Smooth muscle cell (in vitro differentiated cells): ENCODE data around the gene ZSWIM4. TPM values are rescaled to one million over a fixed set of nuclear protein-coding genes. Genes with fewer than 3 reads are reported as not detected.

Experiments used
- DNase-seq: peaks from one replicate; lab custom pipeline; 2025; ENCODE audit not compliant: unreplicated experiment; lab: John Stamatoyannopoulos, UW
- H2AFZ ChIP-seq: fragments of 200-600 bp; sonication (generic); 2 replicates; pipeline ENCODE4 v1.6.0; 2016; ENCODE audit warnings: antibody characterized with exemption, low read depth, mild to moderate bottlenecking
- H3F3A ChIP-seq: fragments of 200-600 bp; sonication (generic); 2 replicates; pipeline ENCODE4 v1.6.0; 2017; ENCODE audit warnings: antibody characterized with exemption, low read depth
- H3K27ac ChIP-seq: fragments of 200-600 bp; sonication (generic); 2 replicates; pipeline ENCODE4 v1.5.1; 2016; ENCODE audit warnings: low read depth, mild to moderate bottlenecking
- H3K27me3 ChIP-seq: fragments of 200-600 bp; sonication (generic); 2 replicates; pipeline ENCODE4 v1.6.1; 2016; ENCODE audit warnings: low read depth, mild to moderate bottlenecking
- H3K36me3 ChIP-seq: fragments of 200-600 bp; sonication (generic); 2 replicates; pipeline ENCODE4 v1.5.1; 2016; ENCODE audit warnings: low read depth
- H3K4me1 ChIP-seq: fragments of 200-600 bp; sonication (generic); 2 replicates; pipeline ENCODE4 v1.5.1; 2016; ENCODE audit warnings: low read depth
- H3K4me2 ChIP-seq: fragments of 200-600 bp; sonication (generic); 2 replicates; pipeline ENCODE4 v1.6.0; 2016; ENCODE audit warnings: mild to moderate bottlenecking
- H3K4me3 ChIP-seq: fragments of 200-600 bp; sonication (generic); 2 replicates; pipeline ENCODE4 v1.5.1; 2016; ENCODE audit warnings: mild to moderate bottlenecking
- H3K79me2 ChIP-seq: fragments of 200-600 bp; sonication (generic); 2 replicates; pipeline ENCODE4 v1.6.0; 2016; ENCODE audit warnings: low read depth, mild to moderate bottlenecking
- H3K9ac ChIP-seq: fragments of 200-600 bp; sonication (generic); 2 replicates; pipeline ENCODE4 v1.6.0; 2016; ENCODE audit warnings: low read depth
- H3K9me3 ChIP-seq: fragments of 200-600 bp; sonication (generic); replicated peaks from 2 replicates; pipeline ENCODE4 v1.5.1; 2016; ENCODE audit warnings: low read depth
- H4K20me1 ChIP-seq: fragments of 200-600 bp; sonication (generic); 2 replicates; pipeline ENCODE4 v1.6.0; 2016; ENCODE audit warnings: low read depth
- CTCF ChIP-seq: fragments of 200-600 bp; sonication (generic); IDR thresholded peaks from 2 replicates; pipeline ENCODE4 v1.5.1; 2017; ENCODE audit warnings: borderline replicate concordance, mild to moderate bottlenecking, antibody characterized with exemption; ENCODE audit not compliant: insufficient read depth, poor library complexity, severe bottlenecking
- WGBS: methylation state at CpG from one replicate; pipeline ENCODE4 v1.1.7; 2016; ENCODE audit warnings: low lambda C conversion rate; 5-methylcytosine and 5-hydroxymethylcytosine counted together
- polyA plus RNA-seq: library from polyadenylated mRNA; unstranded; fragments of >200 nt; fragmentation: Nextera tagmentation; extraction: Ambion mirVana; gene quantifications from 2 replicates; pipeline ENCODE4 v1.2.1, GENCODE V29; 2016
- total RNA-seq: library from RNA; depleted of rRNA; stranded (reverse); fragments of >200 nt; gene quantifications from 2 replicates; pipeline ENCODE4 v1.2.3, GENCODE V29; 2014

Gene ZSWIM4
- total and polyA plus RNA-seq, 2 experiments from 2014 or later = 3.0 to 5.8 TPM

DNA sequence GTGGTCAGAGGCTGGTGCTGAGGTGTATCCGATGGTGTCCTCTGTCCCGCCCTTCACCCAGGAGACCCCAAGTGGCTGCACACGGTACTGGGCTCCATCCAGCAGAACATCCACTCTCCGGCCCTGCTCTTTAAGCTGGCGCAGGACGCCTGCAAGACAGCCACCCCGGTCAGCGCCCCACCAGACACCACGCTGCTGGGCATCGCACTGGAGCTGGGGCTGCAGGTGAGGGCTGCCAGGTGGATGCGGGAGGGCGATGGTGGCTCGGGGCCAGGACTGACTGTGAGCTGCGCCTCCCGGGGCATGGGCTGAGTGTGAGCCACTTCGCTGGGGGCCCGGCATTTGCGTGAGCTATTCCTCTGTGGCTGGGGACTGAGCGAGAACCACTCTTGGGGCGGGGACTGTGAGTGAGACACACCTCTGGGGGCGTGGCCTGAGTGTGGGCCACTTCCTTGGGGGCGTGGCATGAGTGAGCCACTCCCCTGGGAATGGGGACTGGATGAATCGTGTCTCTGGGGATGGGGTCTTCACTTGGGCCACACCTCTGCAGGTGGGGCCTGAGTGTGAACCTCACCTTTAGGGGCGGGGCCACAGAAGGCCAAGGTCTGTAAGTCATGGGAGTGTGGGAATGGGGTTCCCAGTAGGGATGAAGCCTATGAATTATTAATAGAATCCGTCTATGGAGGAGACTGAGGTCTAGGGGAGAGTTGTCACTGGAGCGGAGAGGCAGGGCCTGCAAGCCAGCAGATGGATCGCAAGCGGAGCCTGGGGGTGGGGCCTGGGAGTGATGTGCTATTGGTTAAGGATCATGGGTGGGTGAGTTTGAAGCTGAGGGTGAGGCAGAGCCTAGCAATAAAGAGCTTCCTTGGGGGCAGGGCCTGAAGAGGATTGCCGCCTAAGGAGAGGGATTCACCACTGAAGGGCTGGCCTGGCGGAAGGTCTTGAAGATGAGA, 30.5 kb downstream of the ZSWIM4 start:
- Histone ChIP-seq H3F3A (peaks cover 2% of the 10 kb centered on the region), H3K9me3 (no peaks in the 10 kb centered on the region), H3K4me2 (no peak overlapping the region), H3K27me3 (no peaks in the 10 kb centered on the region), H4K20me1 (peaks cover 67% of the 10 kb centered on the region), H3K4me3 (no peak overlapping the region), H3K27ac (no peak overlapping the region), H3K79me2 (no peaks in the 10 kb centered on the region), H2AFZ (no peak overlapping the region), H3K36me3 (no peaks in the 10 kb centered on the region), H3K9ac (no peak overlapping the region), H3K4me1 (no peaks in the 10 kb centered on the region)
- WGBS = 87% methylated on average over 30 of the region's 30 CpGs
- DNase-seq = no peak
- peak; percentile 8 for TF ChIP-seq CTCF

- no peak overlapping the region for H3K4me3 ChIP-seq
- H3K9me3 ChIP-seq = no peaks in the 10 kb centered on the region
- no peaks in the 10 kb centered on the region for H3K79me2 ChIP-seq
- no peak for TF ChIP-seq CTCF
- DNase-seq = no peak
- no peak overlapping the region for H3K4me2 ChIP-seq
- no peak overlapping the region for H3K9ac ChIP-seq
- H4K20me1 ChIP-seq = peaks cover 77% of the 10 kb centered on the region
- H3K27ac ChIP-seq = no peak overlapping the region
- no peaks in the 10 kb centered on the region for H3K4me1 ChIP-seq
- 97% methylated on average over 9 of the region's 9 CpGs for WGBS
- no peaks in the 10 kb centered on the region for H3K27me3 ChIP-seq
- H3K36me3 ChIP-seq = no peaks in the 10 kb centered on the region
- H2AFZ ChIP-seq = no peak overlapping the region
- peaks cover 10% of the 10 kb centered on the region for H3F3A ChIP-seq
Measured at GRCh38 chr19:13826652-13827235, 31.5 kb downstream of the ZSWIM4 start.

GRCh38 chr19:13827656-13828055, 32.4 kb downstream of the ZSWIM4 start:
- no peak for TF ChIP-seq CTCF
- DNase-seq = no peak
- Histone ChIP-seq H4K20me1 (peaks cover 86% of the 10 kb centered on the region), H3K79me2 (no peaks in the 10 kb centered on the region), H3K4me1 (no peaks in the 10 kb centered on the region), H3F3A (peaks cover 18% of the 10 kb centered on the region), H3K4me3 (no peak overlapping the region), H3K27me3 (no peaks in the 10 kb centered on the region), H3K9ac (no peak overlapping the region), H3K4me2 (no peak overlapping the region), H3K36me3 (no peaks in the 10 kb centered on the region), H3K9me3 (no peaks in the 10 kb centered on the region), H2AFZ (no peak overlapping the region), H3K27ac (no peak overlapping the region)
- WGBS = 90% methylated on average over 4 of the region's 4 CpGs
